COLO829 (cell line): Measurements from ENCODE around the gene SUSD6.
"Not testable (repeated sequence)": the region's sequence is repeated elsewhere in the genome, so short reads cannot be mapped to it uniquely, and the experiment has no call there.

Experiments used
- DNase-seq: peaks from one replicate; pipeline ENCODE4 v3.0.0; 2012; ENCODE audit warnings: low spot score

The SUSD6 gene

DNA sequence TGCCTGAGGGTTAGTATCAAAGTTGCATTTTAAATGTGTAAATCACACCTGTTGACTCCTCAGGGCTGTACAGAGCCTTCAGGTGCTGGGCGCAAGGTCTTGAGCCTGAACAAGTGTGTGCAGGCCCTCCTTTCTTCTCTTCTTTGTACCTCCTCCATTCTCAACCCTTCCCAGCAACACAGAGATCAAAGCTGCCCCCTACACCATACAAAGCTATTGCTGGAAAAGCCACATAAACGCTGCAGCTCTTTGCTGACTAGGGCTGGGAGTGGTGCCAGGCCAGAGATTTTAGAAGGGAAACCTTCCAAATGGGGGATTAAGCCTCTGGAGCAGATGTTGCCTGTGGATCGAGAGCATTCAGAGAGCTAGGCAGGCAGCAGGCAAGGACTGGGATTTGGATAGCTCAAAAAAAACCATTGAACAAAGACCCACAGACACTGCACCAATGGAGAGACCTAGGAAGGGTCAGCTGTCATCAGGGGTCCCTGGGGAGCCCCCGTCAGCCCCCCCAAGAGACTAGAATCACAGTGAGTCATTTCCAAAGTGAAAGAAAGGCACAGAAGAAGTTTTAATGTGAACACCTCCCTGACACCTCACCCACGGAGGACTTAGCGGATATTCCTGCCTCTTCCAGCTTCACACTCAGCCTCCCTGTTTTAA is 18.2 kb upstream of the SUSD6 start:
- no peak for DNase-seq

DNA sequence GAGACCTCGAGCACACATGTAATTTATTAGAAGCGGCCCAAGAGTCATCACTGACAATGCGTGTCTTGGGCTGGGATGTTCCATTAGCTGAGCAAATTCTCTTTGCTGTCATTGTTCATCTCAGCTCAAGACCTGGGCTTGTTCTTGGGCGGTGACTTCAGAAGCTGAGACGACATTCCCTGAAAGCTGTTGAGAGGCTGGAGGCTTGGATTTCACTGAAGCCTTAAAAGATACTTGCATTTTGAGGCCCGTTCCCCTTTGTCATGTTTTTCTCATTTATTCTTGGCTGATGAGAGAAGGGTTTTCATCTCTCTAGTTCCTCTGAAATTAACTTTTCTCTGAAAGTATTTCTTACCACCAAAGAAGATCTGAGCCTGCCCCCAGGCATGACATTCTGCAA is 16.6 kb upstream of the SUSD6 start:
- no peak for DNase-seq

DNA sequence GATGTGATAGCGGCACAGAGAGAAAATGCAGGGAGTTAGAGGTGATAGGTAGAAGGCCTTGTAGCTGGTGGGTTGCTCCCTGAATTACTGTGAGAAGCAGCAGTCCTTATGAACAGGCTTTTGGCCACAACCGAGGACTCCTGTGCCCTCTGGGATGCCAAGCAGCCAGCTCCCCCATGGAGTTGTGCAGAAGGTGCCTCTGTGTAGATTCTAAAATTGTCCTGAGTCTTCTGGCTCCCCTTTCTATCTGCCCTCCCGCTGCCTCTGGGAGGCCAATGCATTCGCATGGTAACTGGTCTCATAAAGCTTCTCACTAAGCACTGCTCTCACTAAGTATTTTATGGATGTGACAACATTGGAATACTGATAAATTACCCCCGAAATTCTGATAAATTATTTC is 16.1 kb upstream of the SUSD6 start:
- no peak for DNase-seq

DNA sequence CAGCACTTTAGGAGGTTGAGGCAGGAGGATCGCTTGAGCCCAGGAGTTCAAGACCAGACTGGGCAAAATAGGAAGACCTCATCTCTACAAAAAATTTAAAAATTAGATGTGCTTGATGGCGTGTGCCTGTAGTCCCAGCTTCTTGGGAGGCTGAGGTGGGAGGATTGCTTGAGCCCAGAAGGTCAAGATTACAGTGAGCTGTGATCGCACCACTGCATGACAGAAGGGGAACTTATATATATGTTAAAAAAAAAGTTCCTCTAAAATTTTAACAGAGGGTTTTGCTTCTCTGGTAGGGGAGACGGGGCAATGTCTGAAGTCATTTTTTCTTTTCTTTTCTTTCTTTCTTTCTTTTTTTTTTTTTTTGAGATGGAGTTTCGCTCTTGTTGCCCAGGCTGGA is 12.0 kb upstream of the SUSD6 start:
- not testable (repeated sequence) for DNase-seq

DNA sequence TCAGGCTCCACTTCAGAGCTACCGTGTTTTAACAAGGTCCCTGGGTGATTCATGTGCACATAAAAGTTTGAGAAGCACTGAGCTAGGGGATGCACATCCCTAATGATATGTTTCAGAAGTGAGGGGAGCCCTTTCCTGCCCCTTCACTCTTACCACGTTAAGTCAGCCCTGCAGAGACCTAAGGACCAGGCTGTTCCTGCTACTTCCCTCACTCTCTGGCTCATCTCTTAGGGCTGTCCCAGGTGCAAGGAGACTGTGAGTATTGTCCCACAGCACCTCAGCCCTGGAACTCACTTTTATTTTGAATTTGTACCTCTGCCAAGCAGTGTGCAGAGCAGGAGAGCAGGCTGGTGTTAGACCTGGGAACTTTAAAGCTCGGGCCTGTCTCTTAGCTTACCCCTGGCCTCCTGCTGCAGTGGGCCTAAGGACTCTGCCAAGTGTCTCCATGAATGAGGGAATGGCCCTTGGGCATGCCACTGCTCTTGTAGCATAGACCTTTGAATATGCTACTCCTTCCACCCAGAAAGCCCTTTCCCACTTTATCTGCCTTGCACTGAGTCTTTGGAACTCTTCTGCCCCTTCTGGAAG is 11.0 kb upstream of the SUSD6 start:
- no peak for DNase-seq

DNA sequence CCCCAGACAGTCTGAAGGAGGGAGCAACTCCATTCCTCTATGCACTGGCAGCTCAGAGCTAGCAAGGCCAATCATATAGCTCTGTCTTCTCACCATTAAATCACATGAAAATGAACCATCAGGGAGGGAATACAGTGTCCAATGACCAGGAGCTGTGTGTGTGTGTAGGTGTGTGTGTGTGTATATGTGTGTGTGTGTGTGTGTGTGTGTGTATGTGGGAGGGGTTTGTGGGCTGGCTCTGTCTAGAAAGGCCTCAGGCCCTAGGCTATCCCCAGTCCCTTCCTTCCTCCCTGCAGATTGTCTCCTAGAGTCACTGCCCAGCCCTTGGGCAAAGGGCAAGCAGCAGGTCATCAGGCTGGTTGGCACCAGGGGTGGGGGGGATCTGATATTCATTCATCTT is 5.7 kb upstream of the SUSD6 start:
- DNase-seq = no peak

DNA sequence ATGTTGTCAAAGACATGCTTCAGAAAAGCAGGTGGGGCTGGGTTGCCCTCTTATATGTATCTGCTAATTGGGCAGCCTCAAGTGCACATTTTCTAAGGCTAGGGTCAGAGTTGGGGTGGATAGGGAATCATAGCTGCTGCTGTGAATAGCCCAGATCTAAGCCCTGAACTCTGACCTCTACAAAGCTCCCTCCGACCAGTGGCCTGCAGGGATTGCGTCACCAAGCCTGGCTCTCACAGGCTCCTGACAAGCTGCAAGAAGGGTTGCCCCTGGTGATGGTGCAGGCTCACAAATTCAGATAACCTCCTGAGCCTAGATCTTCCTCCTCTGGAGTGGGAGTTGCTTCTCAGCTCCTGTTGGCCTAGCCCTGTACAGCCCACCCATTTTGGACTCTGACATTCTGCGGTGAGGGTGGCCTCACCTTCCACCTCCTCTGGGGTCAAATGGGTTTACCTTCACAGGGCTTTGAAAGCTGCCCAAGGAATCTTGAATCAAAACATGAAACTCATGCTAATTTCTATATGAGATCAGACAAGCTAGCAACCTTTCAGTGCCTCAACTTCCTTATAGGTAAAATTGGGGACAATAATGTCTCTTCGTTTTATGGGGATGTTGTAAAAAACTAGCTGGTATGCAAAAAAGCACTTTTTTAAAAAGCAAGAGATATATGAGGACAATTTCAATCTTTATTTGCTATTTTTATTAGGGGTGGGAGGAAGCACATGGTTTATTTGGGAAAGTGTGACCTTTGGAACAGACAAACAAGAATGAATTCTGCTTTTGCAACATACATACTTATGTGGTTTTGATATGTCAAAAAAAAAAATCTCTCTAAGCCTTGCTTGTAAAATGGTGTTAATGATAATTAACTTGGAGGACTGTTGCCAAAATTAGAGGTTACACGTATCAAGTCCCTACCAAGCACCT is 4.9 kb upstream of the SUSD6 start:
- DNase-seq = no peak

DNA sequence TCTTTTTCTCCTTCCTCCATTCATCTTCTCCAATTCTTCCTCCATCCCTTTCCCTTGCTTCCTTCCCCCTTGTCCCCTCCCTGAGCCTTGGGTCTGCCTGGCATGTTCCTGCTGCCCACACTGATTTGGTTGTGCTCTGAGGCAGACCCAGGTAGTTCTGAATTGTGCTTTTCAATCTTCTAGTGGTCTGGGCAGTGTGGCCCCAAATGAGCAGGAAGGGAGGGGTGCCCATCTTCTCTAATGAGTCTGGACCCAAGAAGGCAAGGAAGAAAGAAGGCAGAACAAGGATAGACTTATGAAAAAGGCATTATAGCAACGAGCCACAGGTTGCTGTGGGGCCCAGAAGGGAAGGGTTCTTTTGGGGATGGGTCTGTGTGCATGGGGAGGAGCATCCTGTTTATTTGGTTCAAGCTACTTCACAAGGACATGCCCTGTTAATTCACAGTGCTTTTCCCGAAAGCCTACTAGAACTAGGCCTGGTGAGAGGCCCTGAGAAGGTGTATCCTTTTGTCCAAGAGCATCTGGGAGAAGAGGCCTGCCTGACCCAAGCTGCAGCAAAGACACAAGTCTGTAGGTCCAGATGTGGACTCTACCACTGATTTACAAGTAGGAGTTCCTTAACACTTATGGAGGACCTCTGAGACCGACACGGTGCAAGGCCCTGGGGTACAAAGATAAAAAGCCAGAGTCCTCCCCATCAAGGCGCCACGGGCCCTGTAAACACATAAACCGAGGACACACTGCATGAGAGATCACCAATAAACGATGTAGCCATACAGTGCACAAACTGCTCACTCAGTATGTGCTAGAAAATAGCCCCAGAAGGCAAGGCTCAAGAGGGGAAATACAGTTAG is 1.1 kb upstream of the SUSD6 start:
- DNase-seq = no peak

DNA sequence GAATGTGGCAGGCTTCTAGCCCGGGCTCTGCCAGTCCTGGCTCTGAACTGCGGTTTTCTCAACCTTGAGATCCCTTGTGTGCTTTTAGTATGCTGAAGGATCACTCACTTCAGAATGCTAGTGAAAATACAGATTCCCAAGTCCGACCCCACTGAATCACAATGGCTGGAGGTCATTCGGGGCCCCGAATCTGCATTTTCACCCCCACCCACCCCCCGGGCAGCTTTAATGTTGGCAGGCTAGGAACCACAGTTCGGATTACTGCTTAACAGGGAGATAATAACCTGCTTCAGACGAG is 573 bp upstream of the SUSD6 start:
- DNase-seq = no peak

DNA sequence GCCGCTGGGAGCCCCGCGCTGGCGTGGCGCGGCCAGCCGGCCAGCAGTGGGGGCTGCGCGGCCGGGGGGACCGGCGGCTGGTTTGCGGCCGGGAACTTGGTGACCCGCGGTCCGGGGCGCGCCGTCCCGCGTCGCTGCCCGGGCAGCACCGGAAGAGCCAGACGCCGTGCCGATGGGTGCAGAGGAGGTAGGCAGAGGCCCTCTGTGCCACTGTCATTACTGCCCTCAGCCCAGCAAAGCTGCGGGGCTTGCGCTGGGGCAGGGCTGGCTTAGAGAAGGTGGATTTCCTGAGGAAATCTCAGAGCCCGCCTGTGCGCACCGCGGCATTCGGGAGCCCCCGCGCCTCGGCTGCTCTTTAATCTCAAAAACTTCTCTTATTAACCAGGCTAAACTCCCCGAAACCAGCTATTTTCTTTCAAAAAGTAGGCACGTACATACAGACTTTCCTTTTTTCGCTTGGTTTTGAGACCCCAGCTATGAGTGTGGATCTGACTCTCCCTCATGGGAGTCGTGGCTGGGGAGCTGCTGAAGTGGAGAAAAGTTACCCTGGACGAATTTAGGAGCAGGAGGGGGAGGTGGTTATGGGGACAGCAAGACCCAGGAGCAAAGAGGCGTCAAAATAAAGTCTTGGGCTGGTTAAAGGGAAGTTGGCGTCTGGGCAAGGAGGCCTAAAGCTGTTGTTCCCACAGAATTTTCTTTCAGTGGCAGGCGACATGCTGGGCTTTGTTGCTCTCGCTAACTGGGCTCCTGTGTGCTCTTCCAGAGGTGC is 802 bp downstream of the SUSD6 start:
- DNase-seq = no peak

DNA sequence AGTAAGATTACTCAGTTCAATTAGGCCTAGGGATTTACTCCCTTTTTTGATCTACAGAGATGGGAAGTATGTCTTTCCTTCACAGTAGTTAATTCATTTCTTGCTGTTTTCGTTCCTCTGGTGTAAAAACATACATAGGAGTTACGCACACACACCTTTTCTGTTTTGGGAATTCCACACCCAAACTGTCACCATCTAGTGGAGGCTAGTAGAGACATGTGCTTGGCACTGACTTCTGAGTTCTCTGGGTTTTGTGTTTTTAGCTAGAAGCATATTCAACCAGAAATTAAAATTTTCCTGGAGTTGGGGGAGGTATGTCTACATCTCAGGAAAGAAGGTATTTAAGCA is 1.4 kb downstream of the SUSD6 start:
- DNase-seq = no peak

DNA sequence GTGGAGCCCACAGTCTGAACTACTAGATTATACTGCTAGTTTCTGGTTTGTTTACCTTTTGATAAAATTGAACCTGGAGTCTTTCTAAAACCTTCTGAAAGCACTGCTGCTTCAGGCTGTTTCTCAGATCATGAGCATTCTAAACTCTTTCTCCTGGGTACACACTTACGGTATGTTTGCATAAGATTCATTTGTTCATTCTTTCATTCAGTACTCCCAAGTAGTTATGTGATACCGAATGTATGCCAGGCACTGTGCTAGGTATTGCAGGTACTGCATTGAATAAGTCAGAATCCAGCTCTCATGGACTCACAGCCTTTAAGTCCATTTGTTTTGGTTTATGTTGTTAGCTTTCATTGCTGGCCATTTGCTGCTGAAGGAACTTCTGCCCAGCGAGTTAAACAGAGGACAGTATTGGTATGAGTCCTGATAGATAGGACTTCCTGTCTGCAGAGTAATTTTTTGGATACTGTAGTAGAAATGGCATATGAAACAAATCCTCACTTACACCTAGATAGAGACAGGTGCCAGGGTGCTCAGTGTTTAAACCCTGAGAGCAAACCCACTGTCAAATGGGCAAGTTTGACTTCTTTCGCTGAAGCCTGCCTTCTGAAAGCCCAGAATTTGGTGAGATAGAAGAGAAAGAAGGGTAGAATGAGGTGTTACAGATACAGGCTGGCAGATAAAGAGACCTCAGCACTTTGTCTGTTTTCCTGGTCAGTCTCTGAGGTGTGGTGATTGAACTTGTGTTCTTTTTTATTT is 2.1 kb downstream of the SUSD6 start:
- DNase-seq = no peak

DNA sequence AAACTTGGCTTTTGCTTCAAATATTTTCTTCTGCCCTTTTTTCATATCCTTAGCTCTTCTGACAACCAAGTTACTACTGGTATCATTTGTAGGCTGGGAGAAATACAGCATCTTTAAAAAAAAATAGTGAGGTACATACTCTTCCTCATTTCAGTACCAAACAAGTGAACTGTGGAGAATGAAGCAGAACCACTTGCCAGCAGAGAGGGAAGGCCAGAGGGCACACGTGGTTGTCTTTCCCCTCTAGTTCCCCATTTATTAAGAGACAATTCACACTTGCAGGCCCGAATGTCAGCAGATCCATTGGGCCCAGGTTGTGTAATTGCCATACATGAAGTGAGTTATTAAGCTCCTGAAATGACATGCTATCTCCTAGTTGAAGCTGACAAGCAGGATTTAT is 3.2 kb downstream of the SUSD6 start:
- no peak for DNase-seq

DNA sequence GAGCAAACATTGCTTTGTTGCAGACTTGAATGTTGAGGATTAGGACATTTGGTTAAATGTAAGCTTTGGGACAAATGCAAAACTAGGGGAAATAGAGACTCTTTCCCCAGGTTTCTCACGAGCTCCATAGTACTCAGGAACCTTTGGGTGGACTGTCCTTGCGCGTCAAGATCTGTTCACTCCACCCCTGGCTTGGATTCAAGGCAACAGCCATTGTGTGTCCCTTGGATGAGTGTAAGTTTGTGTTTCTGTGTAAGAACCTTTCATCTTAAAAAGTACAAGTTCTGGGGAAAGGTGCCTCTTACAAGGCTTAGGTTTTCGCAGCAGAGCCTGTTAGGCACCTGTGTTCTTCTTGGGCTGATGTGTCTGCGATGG is 3.7 kb downstream of the SUSD6 start:
- DNase-seq = no peak

DNA sequence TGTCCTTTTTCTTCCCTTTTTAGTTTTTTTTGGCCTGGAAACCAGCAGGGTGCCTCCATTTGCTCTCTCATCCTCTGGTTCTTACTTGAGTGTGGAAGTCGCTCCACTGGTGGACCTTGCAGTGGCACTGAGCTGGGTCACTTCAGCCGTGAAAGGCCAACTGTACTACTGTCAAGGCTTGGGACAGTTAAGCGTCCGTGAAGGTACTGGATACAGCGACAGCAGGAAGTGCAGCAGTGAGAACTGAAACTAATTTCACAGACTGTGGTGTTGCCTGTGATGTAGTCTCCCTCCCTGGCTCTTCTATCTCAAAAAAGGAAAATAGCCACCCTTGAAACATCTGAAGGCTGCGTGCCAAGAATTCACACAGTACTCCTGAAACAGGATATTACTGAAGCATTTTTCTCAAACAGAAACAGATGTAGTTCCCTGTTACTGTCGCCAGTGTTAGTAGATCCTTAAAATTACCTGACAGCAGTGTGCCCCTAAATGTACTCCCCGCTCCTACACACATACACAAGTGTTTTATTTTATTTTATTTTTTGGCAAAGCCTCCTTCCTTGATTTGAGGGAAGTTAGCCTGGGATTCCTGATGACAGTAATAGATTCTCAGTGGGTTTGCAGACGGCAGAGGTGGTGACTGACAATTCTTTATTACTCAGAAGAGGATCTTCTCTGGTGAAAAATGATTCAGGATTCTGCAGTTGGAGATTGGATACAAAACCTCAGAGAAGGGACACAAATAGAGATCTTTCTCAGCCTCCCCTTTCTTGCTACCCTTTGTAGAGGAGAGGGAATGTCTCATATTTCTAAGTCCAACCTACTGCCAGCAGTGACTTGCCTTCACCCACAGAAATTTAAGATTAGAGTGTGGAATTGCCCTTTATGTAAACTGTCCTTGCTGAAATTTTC is 4.4 kb downstream of the SUSD6 start:
- DNase-seq = no peak

DNA sequence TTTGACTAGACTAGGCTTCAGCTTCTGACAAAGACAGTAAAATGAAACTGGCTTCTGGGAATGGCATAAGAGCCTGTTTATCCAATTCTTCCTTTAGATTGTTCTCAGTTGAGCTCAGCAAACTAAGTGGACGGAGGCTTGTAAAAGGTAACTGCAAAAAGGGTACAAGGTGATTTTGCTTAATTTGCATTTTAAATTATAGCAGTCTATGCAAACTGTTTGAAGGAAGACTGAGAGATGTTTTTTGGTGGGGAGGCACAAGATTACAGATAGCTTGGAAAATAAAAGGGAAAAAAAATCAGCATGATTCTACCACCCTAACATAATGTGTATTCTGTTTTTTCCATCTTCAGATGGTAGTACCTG is 5.0 kb downstream of the SUSD6 start:
- DNase-seq = no peak

DNA sequence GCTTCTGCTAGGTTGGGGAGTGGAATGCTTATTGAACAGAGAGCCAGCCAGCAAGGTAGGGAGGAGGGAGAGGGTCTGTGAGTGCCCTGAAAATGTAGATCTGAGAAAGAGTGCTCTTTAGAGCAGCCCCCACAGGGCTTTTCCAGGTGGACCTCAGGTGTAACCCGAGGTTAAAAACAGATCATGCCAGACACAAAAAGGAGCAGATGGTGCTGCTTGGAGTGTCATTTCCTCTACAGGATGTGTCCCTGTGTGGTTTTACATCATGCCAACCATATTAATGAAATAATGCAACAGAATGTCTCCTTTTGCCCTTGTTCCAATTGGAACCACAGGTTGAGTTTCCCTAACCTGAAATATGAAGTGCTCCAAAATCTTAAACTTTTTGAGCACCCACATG is 6.4 kb downstream of the SUSD6 start:
- DNase-seq = no peak

DNA sequence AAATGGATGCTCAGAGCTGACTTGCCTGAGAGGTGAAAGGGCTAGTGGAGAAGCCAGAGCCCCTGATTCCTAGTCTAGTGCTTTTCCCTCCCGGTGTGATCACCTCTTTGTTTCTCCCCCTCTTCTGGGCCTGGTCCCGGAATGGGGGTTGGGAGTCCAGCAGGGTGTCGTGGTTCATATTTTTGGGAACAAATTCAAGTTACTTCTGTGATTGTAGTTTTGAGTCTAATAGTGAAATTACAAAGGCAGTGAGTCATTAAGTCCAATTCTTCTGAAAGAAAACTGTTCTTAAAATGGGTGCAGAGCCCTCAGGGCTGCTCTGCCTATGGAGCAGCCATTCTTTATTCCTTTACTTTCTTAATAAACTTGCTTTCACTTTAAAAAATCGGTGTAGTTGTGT is 7.6 kb downstream of the SUSD6 start:
- DNase-seq = no peak

DNA sequence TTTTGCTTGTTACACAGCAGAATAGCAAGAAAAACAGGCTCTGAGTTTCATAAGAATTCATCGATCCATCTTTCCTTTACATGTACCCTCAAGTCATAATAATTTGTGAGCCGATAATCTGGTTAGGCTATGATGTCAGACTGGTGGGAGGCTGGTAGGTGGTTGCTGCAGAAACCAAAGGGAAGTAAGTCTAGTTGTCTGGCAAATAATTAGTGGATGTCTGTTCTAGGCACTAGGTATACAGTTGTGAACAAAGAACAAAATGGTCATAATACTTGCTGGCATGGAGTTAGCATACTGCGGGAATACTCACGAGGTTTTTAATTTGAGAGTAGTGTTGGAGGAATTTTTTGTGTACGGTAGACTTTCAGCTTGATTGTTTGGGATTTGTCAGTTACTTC is 8.8 kb downstream of the SUSD6 start:
- no peak for DNase-seq

DNA sequence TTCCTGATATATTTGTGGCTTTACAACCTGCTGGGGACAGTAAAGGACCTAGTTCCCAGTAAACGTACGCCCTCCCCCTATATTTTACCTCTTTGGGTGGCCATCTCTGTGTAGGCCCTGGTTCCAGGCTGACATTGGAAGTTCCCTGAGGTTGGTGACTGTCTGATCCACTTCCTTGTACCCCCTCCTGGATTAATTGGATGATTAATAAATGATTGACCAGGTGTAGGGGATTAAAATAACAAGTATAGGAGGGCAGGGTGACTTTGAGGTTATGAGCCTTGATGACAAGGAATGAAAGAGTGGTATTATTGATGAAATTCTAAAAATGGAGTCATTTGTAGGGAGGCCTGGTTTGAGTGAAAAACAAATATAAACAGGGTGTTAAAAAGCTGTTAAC is 9.6 kb downstream of the SUSD6 start:
- DNase-seq = no peak
